SU-DHL-6 (cell line): ENCODE data around the gene CUL7.

Experiments used
- CTCF ChIP-seq: fragments of 200-600 bp; sonication (generic); IDR thresholded peaks from one replicate; pipeline ENCODE4 v1.5.1; 2017; ENCODE audit warnings: antibody characterized with exemption, mild to moderate bottlenecking, low read length, moderate library complexity; ENCODE audit not compliant: insufficient read depth, poor library complexity, severe bottlenecking
- EZH2phosphoT487 ChIP-seq: fragments of 200-600 bp; sonication (generic), shearing (Covaris generic); conservative IDR thresholded peaks from 2 replicates; pipeline ENCODE4 v1.6.1; 2018; ENCODE audit warnings: mild to moderate bottlenecking, antibody characterized with exemption, low read length, moderate library complexity, mixed read lengths

- TF ChIP-seq CTCF (no peak), EZH2phosphoT487 (no peak)
These were observed 1.3 kb downstream of the CUL7 start for GRCh38 chr6:43052225-43052841.
